HG02798 (cell line): ENCODE data around the gene RTP1.
A peak's percentile ranks its signal among the peaks of the same experiment; 100 is the strongest.
"Not testable (repeated sequence)": the region's sequence is repeated elsewhere in the genome, so short reads cannot be mapped to it uniquely, and the experiment has no call there.

Experiments
- ATAC-seq: cut with Tn5 transposase; IDR thresholded peaks from one replicate; pipeline ENCODE4 v1.9.1; 2021; ENCODE audit warnings: mild to moderate bottlenecking; ENCODE audit not compliant: unreplicated experiment, poor library complexity

The RTP1 gene

DNA sequence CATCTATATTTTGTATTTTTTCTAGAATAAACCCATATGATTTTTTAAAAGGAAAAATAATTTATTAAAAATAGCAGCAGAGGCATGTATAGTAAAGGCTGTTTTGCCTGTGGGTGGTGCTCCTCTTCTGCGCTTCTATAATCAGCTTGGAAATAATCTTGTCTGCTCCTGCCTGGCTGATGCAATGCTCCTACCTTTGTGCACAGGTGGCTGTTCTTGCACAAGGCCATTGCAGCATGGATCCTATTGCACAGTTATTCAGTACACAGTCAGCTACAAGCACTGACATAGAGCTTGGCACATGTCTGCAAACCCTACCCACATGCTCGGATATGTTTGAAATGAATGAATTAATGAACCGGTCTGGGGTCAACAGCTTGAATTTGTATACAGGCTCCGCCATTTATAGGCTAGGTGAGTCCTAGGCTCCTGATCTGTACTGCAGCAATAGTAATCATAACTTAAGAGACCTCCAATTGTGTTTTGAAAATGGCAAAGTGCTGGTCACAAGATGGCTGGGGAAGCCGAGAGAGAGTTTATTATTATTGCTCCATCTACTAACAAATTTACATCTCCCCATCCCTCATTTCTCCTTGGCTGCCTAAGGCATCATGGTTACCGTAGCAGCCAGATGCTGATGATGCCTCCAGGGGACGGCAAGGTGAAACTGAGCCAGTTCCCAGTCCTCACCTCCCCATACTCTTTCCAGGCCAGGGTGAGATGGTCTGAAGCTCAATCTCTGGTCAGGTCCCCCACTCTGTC, 532 bp upstream of the RTP1 start:
- ATAC-seq = no peak

DNA sequence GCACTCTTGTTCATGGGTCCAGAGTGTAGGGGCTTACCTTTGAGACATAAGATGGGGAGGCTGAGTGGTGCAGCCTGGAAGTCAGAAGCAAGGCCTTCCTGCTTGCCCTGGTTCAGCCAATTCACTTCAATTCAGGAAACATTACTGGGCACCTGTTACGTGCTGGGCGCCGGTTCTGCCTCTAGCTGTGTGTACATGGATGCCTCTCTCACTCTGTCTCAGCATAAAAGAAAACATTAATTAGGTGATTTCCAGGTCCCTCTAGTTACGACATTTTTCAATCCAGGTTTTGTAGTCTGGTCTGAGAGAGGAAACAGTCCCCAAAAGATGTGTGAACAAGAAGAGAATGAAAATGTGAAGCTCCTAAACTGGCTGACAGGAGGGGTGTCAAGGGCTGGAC, 1.2 kb downstream of the RTP1 start:
- ATAC-seq = no peak

DNA sequence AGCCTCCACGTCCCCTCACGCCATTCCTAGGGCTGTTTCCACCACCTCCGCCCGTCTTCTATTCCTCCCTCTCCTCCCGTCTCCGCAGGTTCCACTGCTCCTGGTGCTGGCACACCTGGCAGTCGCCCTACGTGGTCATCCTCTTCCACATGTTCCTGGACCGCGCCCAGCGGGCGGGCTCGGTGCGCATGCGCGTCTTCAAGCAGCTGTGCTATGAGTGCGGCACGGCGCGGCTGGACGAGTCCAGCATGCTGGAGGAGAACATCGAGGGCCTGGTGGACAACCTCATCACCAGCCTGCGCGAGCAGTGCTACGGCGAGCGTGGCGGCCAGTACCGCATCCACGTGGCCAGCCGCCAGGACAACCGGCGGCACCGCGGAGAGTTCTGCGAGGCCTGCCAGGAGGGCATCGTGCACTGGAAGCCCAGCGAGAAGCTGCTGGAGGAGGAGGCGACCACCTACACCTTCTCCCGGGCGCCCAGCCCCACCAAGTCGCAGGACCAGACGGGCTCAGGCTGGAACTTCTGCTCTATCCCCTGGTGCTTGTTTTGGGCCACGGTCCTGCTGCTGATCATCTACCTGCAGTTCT, 2.3 kb downstream of the RTP1 start:
- ATAC-seq = not testable (repeated sequence)

- no peak for ATAC-seq
Measured at GRCh38 chr3:187205683-187206082, 8.4 kb downstream of the RTP1 start.

DNA sequence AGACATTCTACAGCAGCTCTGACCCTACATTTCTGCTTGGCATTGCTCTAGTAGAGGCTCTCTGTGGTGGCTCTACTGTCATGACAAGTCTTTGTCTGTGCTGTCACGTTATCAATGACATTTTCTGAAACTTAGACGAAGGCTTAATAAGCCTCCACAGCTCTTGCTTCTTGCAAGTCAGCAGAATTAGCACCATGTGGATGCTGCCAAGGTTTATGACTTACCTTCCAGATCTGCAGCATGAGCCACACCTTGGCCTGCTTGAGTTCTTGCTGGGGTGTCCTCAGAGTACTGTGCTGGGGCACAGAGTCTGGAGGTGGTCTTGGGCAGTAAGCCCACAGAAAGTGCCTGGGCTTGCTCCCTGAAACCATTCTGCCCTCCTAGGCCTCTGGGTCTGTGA, 9.8 kb downstream of the RTP1 start:
- no peak for ATAC-seq

- ATAC-seq = no peak
Measured at GRCh38 chr3:187207624-187208023, 10.3 kb downstream of the RTP1 start.

DNA sequence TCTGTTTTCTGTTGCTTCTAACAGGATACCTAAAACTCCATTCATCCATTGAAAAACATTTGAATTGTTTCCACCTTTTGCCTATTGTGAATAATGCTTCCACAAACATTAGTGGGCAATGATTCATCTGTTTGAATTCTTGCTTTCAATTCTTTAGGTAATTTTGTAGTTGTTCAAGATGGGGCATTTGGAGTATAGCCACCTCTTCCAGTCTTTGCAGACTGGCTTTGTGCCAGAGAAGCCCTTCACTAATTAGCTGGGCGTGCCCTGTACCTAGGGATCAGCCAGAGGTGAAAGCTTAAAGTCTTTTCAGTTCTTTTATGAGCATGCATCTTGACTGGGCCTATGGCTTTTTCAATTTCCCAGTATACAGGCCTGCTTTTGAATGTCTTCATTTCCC, 10.9 kb downstream of the RTP1 start:
- ATAC-seq = no peak

DNA sequence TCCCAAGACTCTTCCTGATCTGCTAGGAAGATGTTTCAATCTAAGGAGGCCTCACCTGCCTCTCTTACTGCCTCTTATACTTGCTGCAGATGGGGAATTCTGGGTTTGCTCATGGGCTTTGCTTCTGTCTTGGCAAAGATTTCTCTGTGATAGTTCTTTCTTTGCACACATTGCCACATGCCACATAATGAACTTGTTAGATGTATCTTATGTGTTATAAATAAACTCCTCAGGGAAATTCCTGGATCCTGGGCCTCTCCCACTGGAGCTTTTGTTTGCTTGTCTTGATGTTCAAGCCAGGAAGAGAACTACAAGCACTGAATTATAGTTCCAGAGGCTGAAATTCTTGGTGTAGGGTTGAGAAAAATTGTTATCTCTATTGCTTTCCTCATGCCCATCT, 12.2 kb downstream of the RTP1 start:
- ATAC-seq = no peak

DNA sequence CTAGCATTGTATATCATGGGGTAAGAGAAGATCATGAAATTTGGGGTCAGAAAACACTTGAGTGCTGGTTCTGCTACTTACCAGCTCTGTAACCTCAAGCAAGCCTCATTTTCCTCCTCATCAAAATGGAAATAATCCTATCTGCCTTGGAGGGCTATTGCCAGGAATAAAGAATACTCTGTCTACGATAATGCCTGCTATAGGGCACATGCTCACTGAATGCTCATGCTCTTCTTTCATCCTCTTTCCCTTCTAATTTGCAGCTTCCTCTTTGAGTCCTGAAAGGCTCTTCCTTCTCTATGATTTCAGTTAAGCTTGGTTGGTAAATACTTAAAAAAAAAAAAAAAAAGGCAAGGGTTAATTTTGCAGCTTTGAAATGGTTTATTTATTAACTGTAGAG, 12.8 kb downstream of the RTP1 start:
- ATAC-seq = no peak

DNA sequence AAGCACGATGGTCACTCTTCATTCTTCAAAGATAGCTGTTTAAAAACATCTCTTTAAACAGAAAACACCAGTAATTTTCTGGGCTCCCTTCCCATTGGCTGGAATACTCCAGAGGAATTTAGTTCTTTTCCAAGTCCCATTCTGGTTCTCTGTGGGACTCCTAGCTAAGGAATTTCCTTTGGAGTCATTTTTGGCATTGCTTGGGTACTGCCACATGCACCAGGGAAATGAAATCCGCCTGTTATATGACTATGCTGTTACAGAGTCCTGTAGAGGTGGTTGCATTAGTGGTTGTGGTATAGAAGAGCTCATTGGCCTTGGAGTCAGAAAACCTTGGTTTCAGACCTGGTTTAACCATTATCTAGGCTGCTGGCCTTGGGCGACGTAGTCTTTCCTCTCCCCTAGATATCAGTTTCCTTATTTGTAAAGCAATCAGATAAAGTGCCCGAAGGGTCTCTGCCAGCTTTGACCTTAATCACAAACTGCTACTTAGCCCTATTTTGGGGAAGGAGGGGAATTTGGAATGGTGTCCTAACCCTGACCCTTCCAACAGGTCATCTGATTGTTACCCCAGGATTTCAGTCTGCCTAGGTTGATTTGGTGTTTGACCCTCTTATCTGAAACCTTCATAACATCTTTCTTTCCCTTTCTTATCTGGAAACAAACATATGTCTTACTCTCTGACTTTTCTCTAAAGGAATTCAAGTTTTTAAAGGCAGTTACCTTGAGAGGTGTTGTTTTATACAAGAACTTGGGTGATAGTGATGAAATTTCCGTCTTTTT, 13.4 kb downstream of the RTP1 start:
- ATAC-seq = peak; percentile 85

GRCh38 chr3:187211532-187212195, 14.4 kb downstream of the RTP1 start:
- no peak for ATAC-seq

- no peak for ATAC-seq
Measured at GRCh38 chr3:187212196-187212545, 14.9 kb downstream of the RTP1 start.

- ATAC-seq = no peak
Measured at GRCh38 chr3:187212705-187213104, 15.4 kb downstream of the RTP1 start.

GRCh38 chr3:187213616-187214015, 16.3 kb downstream of the RTP1 start:
- no peak for ATAC-seq

- ATAC-seq = no peak
Measured at GRCh38 chr3:187215460-187215859, 18.2 kb downstream of the RTP1 start.

DNA sequence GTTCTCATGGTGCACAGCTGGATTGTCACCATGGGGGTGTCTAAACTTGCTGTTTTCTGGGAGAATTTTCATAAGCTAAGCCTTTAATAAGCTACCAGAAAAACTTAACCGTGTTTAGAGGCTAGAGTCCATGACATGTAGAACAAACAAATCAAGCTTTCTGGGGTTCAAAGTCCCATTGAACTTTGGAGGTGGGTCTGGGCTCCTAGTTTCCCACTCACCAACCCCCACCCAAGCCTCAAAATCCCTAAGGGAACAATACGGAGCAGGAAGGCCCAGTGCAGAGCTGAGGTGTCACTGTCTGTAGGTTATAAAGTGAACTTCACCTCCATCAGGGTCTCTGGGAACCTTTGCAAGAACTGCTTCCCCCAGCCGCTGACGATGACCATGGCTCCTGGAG, 25.5 kb downstream of the RTP1 start:
- no peak for ATAC-seq

- ATAC-seq = no peak
Measured at GRCh38 chr3:187223799-187224198, 26.5 kb downstream of the RTP1 start.

DNA sequence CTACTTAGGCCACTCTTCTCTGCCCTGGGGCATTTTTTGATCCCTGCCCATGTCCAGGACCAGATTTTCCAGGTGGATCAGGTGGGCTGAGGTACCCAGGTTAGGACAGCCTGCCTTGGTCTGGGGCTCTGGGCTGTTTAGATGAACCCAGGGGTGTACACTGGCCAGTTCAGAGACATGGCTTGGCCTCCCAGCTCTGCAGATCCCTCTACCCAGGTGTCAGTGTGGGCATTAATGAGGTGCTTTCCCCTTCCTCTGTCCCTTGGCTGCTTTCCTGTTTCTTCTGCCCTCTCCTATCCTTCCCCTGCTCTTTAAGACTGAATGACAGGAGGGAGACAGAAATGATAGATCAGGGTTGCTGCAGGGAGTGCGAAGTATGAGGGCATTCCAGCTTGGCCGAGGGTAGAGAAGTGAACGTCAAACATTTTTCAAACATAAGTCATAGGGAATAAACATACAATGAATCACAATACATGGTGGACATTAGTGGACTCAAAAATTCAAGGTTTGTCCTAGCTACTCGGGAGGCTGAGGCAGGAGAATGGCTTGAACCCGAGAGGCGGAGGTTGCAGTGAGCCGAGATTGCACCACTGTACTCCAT, 30.5 kb downstream of the RTP1 start:
- ATAC-seq = no peak

- no peak for ATAC-seq
Measured at GRCh38 chr3:187228740-187229139, 31.5 kb downstream of the RTP1 start.

- ATAC-seq = no peak
Measured at GRCh38 chr3:187230011-187230410, 32.7 kb downstream of the RTP1 start.

- ATAC-seq = no peak
Measured at GRCh38 chr3:187236962-187237361, 39.7 kb downstream of the RTP1 start.
